Esophagus muscularis mucosa (tissue), 4 donors: ENCODE data around the gene RNF213. TPM values are rescaled to one million over a fixed set of nuclear protein-coding genes. Genes with fewer than 3 reads are reported as not detected.
A peak's percentile ranks its signal among the peaks of the same experiment; 100 is the strongest.

Source experiments
- DNase-seq: peaks from one replicate; pipeline ENCODE4 v3.0.0-alpha.2; 2017; ENCODE audit errors: extremely low spot score
- H3K27ac ChIP-seq, 4 donors: fragments of 200-600 bp; sonication (generic); replicated peaks in 1 of 4; 1 replicate in 3 of 4; 2 replicates in 1 of 4; pipeline ENCODE4 v1.5.1; 2016 to 2019; ENCODE audit warnings: mild to moderate bottlenecking in 1 of 4
- H3K27me3 ChIP-seq, 4 donors: fragments of 200-600 bp; sonication (generic); one replicate each; pipeline versions ENCODE4 v1.5.1 to v1.6.0; 2016 to 2019
- H3K36me3 ChIP-seq, 4 donors: fragments of 200-600 bp; sonication (generic); one replicate each; pipeline ENCODE4 v1.5.1; 2016 to 2019
- H3K4me1 ChIP-seq, 4 donors: fragments of 200-600 bp; sonication (generic); one replicate each; pipeline ENCODE4 v1.5.1; 2016 to 2019
- H3K4me3 ChIP-seq, 4 donors: fragments of 200-600 bp; sonication (generic); 1 replicate in 2 of 4; 2 replicates in 2 of 4; pipeline ENCODE4 v1.5.1; 2016 to 2019; ENCODE audit warnings: mild to moderate bottlenecking in 4 of 4, moderate library complexity in 1 of 4
- H3K9me3 ChIP-seq, 4 donors: fragments of 200-600 bp; sonication (generic); 1 replicate in 3 of 4; 2 replicates in 1 of 4; pipeline ENCODE4 v1.5.1; 2016 to 2019
- EP300 ChIP-seq: sonication (generic); formaldehyde crosslinking; IDR thresholded peaks from one replicate; pipeline ENCODE4 v1.6.1; 2017; ENCODE audit warnings: antibody characterized with exemption
- POLR2A ChIP-seq: fragments of 450-650 bp; IDR thresholded peaks from one replicate; pipeline ENCODE4 v1.6.1; 2017; ENCODE audit warnings: antibody characterized with exemption, moderate library complexity, mild to moderate bottlenecking, low read depth
- POLR2AphosphoS5 ChIP-seq, 2 donors: sonication (generic); formaldehyde crosslinking; IDR thresholded peaks; one replicate each; pipeline ENCODE4 v1.6.1; 2017; ENCODE audit warnings: antibody characterized with exemption in 2 of 2
- WGBS: methylation state at CpG from one replicate; pipeline ENCODE4 v1.1.5; 2018; 5-methylcytosine and 5-hydroxymethylcytosine counted together
- intact Hi-C: fragments of 100-400 bp; cut with DNase I; formaldehyde crosslinking; loops from one replicate; pipeline ENCODE4 v1.15.1; 2023
- total RNA-seq, 4 donors: library from RNA; depleted of rRNA; stranded (reverse); fragments of >200 nt; gene quantifications; one replicate each; pipeline versions ENCODE4 v1.1.0 to v1.2.1, GENCODE V29; 2016
- TF ChIP-seq, protein P1 (sequence below), 3 experiments: fragments of 200-600 bp in 2 of 3; fragments of 450-650 bp in 1 of 3; sonication (generic) in 2 of 3; IDR thresholded peaks; one replicate each; pipeline ENCODE4 v1.5.1; 2017 to 2019; ENCODE audit warnings: antibody characterized with exemption in 3 of 3, mild to moderate bottlenecking in 2 of 3, moderate library complexity in 1 of 3

RNF213 gene
- total RNA-seq, 4 donors from 2014 or later = 55.8 to 85.7 (median 75.9) TPM

DNA sequence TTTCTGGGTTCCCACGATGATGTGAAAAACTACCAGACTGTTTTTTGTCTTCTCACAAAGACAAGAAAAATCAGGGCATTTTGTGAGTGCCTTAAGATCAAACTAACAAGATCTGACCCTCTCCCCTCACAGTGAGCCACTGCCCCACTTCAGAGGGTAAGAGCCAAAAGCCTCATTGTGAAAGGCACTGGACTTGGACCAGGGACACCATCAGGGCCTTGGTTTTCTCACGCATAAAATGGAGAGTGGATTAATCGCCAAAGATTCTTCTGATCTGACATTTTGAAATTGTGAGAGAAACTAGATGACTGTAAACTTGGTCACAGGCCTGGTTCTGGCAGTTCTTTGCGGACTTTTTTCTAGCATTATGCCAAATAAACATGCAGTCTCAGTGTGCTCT lies 133.3 kb downstream of the RNF213 start:
- TF ChIP-seq EP300 (no peak), POLR2A (no peak), POLR2AphosphoS5 (IDR thresholded peaks at IDR 0.05) (no peak)
- TF ChIP-seq, protein P1, sequence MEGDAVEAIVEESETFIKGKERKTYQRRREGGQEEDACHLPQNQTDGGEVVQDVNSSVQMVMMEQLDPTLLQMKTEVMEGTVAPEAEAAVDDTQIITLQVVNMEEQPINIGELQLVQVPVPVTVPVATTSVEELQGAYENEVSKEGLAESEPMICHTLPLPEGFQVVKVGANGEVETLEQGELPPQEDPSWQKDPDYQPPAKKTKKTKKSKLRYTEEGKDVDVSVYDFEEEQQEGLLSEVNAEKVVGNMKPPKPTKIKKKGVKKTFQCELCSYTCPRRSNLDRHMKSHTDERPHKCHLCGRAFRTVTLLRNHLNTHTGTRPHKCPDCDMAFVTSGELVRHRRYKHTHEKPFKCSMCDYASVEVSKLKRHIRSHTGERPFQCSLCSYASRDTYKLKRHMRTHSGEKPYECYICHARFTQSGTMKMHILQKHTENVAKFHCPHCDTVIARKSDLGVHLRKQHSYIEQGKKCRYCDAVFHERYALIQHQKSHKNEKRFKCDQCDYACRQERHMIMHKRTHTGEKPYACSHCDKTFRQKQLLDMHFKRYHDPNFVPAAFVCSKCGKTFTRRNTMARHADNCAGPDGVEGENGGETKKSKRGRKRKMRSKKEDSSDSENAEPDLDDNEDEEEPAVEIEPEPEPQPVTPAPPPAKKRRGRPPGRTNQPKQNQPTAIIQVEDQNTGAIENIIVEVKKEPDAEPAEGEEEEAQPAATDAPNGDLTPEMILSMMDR (IDR thresholded peaks at IDR 0.05) = no peak
- Histone ChIP-seq H3K4me3 (no peak overlapping the region), H3K27me3 (no peaks in the 10 kb centered on the region), H3K9me3 (no peaks in the 10 kb centered on the region), H3K27ac (peak overlapping the region in 1 of 4 donors; percentile 33), H3K4me1 (peaks cover 0 to 8% (median 2%) of the 10 kb centered on the region in 4 donors), H3K36me3 (peaks cover 43 to 71% (median 57%) of the 10 kb centered on the region in 4 donors)
- DNase-seq = no peak
- intact Hi-C loops = no loop called here
- 79% methylated on average over 4 of the region's 4 CpGs for WGBS

DNA sequence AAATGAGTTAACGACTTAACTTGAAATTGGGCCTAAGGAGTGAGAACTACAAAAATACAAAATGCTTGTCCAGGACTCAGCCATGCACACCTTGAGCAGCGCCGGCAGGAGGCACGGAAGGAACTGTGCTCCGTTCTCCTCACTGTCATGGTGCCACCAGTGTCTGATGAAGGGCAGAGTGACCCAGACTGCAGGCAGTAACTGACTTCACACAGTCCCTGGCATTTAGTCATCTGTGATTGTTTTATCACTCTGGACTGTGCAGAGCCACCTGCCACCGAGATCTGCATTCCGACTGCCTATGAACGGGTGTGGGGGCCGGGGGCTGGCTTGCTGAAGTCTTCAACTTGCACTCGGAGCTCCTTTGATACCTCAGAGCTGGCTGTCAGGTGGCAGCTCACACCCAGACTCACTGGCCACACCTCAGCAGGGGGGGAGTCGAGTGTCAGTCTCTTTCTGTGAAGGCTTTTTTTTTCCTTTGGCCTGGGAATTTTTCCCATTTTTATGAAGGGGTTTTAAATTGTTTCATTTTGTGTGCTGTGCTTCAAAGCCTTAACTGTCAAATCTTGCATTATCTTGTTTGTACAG lies 134.1 kb downstream of the RNF213 start:
- no peak for DNase-seq
- peaks cover 0 to 8% (median 2%) of the 10 kb centered on the region in 4 donors for H3K4me1 ChIP-seq
- WGBS = 86% methylated on average over 7 of the region's 11 CpGs
- H3K9me3 ChIP-seq = no peaks in the 10 kb centered on the region
- H3K27ac ChIP-seq = peak overlapping the region in 1 of 4 donors; percentile 33
- TF ChIP-seq POLR2A = no peak
- no peak for TF ChIP-seq POLR2AphosphoS5 (IDR thresholded peaks at IDR 0.05)
- TF ChIP-seq EP300 = no peak
- TF ChIP-seq, protein P1 (IDR thresholded peaks at IDR 0.05) = no peak
- H3K36me3 ChIP-seq = peaks cover 36 to 63% (median 50%) of the 10 kb centered on the region in 4 donors
- intact Hi-C loops = no loop called here
- H3K27me3 ChIP-seq = no peaks in the 10 kb centered on the region
- H3K4me3 ChIP-seq = no peak overlapping the region

DNA sequence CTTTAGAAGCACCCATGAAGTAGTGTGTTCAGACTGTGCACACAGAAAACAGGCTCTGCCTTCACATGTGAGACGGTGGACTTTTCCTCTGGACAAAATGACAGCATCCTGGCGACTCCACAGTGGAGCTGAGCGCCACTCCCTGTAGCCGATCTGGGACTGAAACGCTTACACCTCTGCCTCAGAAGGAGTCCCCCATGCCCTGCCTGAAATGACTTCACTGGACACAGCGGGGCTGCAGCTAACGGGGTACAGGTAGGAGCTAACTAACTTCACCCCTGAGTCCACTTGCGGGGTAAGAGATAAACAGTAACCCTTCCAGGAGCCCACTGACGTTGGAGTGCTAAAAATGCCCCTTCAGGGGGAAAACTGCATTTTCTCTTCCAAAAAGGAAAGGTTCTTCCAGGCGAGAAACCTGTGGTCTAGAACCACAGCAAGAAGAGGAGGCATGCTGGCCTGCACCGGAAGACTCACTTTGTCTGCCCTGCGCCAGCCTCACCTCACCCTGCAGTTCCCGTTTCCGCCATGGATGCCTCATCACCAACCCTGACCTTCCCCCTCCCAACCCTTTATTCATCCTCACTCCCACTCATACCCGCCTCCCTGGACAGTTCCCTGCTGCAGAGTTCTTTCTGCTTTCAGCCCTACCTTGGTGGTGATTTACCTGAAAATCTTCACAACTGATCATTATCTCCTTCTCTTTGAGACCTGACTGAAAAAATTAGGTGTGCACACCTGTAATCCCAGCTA lies 134.9 kb downstream of the RNF213 start:
- H3K4me1 ChIP-seq = peaks cover 0 to 8% (median 2%) of the 10 kb centered on the region in 4 donors
- 81% methylated on average over 14 of the region's 15 CpGs for WGBS
- peaks cover 27 to 55% (median 41%) of the 10 kb centered on the region in 4 donors for H3K36me3 ChIP-seq

DNA sequence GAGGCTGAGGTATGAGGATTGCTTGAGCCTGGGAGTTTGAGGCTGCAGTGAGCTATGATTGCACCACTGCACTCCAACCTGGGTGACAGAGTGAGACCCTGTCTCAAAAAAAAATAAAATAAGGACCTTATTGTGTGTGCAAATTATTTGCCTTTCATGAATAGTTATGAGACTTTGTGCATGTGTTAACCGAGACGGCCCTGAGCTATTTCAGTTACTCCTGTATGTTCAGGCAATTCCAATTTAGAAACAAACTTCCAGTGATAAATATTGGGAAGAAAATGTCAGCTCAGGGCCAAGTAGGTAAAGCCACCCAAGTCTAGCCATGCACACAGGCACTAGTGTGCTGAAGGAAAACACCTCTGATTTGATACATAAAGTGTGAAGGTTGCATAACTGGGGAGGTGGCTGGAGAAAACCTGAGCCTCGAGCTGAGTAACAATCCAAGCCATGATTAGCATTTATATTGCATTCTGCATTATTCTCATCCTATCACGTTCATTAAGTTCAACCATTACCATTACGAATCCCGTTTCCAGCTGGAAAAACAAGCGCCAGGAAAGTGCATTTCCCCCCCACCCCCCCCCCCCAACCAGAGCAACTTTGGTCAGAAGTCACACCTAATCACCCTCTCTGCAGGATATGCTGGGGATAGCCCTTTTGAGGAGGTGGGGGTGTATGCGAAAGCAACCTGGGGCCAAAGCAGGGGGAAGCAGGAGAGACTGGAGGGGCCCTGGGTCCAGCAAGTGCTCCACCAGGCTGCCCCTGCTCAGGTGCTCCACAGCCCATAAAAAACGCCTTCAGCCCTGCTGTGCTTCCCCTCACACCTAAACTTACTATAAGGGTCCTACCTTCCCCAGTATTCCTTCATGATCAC lies 135.7 kb downstream of the RNF213 start:
- no peaks in the 10 kb centered on the region for H3K27me3 ChIP-seq
- no peak overlapping the region for H3K27ac ChIP-seq
- intact Hi-C loops = no loop called here
- H3K36me3 ChIP-seq = peaks cover 19 to 47% (median 33%) of the 10 kb centered on the region in 4 donors
- peaks cover 0 to 8% (median 2%) of the 10 kb centered on the region in 4 donors for H3K4me1 ChIP-seq
- H3K9me3 ChIP-seq = no peaks in the 10 kb centered on the region
- H3K4me3 ChIP-seq = no peak overlapping the region
- TF ChIP-seq POLR2A (no peak), EP300 (no peak), POLR2AphosphoS5 (IDR thresholded peaks at IDR 0.05) (no peak)
- TF ChIP-seq, protein P1 (IDR thresholded peaks at IDR 0.05) = no peak
- WGBS = 66% methylated on average over 9 of the region's 9 CpGs
- no peak for DNase-seq

More for the DNA sequence above, 134.9 kb downstream of the RNF213 start:
- no peak for DNase-seq
- Histone ChIP-seq H3K4me3 (no peak overlapping the region), H3K27ac (no peak overlapping the region), H3K27me3 (no peaks in the 10 kb centered on the region), H3K9me3 (no peaks in the 10 kb centered on the region)
- intact Hi-C loops = no loop called here
- no peak for TF ChIP-seq POLR2A
- no peak for TF ChIP-seq POLR2AphosphoS5 (IDR thresholded peaks at IDR 0.05)
- TF ChIP-seq, protein P1 (IDR thresholded peaks at IDR 0.05) = no peak
- TF ChIP-seq EP300 = no peak
